Neural crest cell (in vitro differentiated cells): ENCODE measurements around the gene TMEM45A. TPM values are rescaled to one million over a fixed set of nuclear protein-coding genes. Genes with fewer than 3 reads are reported as not detected.

Experiments
- DNase-seq: peaks from one replicate; pipeline ENCODE4 v3.0.0; 2021; ENCODE audit warnings: low read depth, mixed read lengths, low spot score
- H3K27ac Mint-ChIP-seq: one replicate; pipeline ENCODE4 v1.8.0; 2021; ENCODE audit warnings: mild to moderate bottlenecking, mixed read lengths; ENCODE audit not compliant: unreplicated experiment
- H3K27me3 Mint-ChIP-seq: 2 replicates; pipeline ENCODE4 v1.8.0; 2021; ENCODE audit warnings: low read depth, mild to moderate bottlenecking, mixed read lengths
- H3K36me3 Mint-ChIP-seq: 2 replicates; pipeline ENCODE4 v1.8.0; 2021; ENCODE audit warnings: low read depth, mild to moderate bottlenecking, mixed read lengths
- H3K4me1 Mint-ChIP-seq: 2 replicates; pipeline ENCODE4 v1.8.0; 2021; ENCODE audit warnings: mixed read lengths
- H3K4me3 Mint-ChIP-seq: one replicate; pipeline ENCODE4 v1.8.0; 2021; ENCODE audit warnings: mild to moderate bottlenecking, mixed read lengths
- H3K9me3 Mint-ChIP-seq: 2 replicates; pipeline ENCODE4 v1.8.0; 2021; ENCODE audit warnings: mixed read lengths
- total RNA-seq: library from RNA; stranded (reverse); gene quantifications from 2 replicates; pipeline ENCODE4 v1.2.1, GENCODE V29; 2021
- TF ChIP-seq, protein P1 (sequence below): fragments of 200-600 bp; sonication (generic); conservative IDR thresholded peaks from 2 replicates; pipeline ENCODE4 v1.5.0; 2021; ENCODE audit warnings: antibody characterized with exemption, mild to moderate bottlenecking

The TMEM45A gene
- total RNA-seq, 1 donor from 2014 or later = 18.7 TPM

GRCh38 chr3:100586832-100587231, 94.4 kb downstream of the TMEM45A start:
- TF ChIP-seq, protein P1, sequence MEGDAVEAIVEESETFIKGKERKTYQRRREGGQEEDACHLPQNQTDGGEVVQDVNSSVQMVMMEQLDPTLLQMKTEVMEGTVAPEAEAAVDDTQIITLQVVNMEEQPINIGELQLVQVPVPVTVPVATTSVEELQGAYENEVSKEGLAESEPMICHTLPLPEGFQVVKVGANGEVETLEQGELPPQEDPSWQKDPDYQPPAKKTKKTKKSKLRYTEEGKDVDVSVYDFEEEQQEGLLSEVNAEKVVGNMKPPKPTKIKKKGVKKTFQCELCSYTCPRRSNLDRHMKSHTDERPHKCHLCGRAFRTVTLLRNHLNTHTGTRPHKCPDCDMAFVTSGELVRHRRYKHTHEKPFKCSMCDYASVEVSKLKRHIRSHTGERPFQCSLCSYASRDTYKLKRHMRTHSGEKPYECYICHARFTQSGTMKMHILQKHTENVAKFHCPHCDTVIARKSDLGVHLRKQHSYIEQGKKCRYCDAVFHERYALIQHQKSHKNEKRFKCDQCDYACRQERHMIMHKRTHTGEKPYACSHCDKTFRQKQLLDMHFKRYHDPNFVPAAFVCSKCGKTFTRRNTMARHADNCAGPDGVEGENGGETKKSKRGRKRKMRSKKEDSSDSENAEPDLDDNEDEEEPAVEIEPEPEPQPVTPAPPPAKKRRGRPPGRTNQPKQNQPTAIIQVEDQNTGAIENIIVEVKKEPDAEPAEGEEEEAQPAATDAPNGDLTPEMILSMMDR = no peak
- Mint-ChIP-seq H3K4me3 (no peak overlapping the region), H3K27me3 (no peaks in the 10 kb centered on the region), H3K9me3 (peaks cover 9% of the 10 kb centered on the region), H3K4me1 (peaks cover 5% of the 10 kb centered on the region), H3K36me3 (peaks cover 8% of the 10 kb centered on the region), H3K27ac (no peak overlapping the region)
- DNase-seq = no peak

- Mint-ChIP-seq H3K36me3 (peaks cover 8% of the 10 kb centered on the region), H3K4me1 (peaks cover 5% of the 10 kb centered on the region), H3K27ac (no peak overlapping the region), H3K9me3 (peaks cover 9% of the 10 kb centered on the region), H3K27me3 (no peaks in the 10 kb centered on the region), H3K4me3 (no peak overlapping the region)
- DNase-seq = no peak
- TF ChIP-seq, protein P1 = no peak
Measured at GRCh38 chr3:100588251-100588650, 95.8 kb downstream of the TMEM45A start.

- peak overlapping the region; percentile 24 for H3K4me3 Mint-ChIP-seq
- DNase-seq = peak; percentile 67
- H3K27me3 Mint-ChIP-seq = no peaks in the 10 kb centered on the region
- H3K4me1 Mint-ChIP-seq = peaks cover 5% of the 10 kb centered on the region
- peaks cover 5% of the 10 kb centered on the region for H3K36me3 Mint-ChIP-seq
- TF ChIP-seq, protein P1 = peak; percentile 92
- H3K9me3 Mint-ChIP-seq = peaks cover 4% of the 10 kb centered on the region
- no peak overlapping the region for H3K27ac Mint-ChIP-seq
Measured at GRCh38 chr3:100590114-100590839, 97.9 kb downstream of the TMEM45A start.

DNA sequence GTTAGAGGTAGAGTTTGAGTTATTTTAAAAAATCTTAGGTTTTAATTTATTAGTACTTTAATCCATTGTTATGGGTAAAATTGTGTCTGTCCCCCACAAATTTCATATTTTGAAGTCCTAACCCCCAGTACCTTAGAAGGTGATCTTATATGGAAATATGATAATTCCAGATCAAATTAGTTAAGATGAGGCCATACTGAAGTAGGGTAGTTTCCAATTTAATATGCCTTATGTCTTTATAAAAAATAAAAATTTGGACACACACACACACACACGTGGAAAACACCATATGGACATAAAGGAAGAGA, 98.4 kb downstream of the TMEM45A start:
- H3K9me3 Mint-ChIP-seq = peaks cover 4% of the 10 kb centered on the region
- TF ChIP-seq, protein P1 = no peak
- H3K27me3 Mint-ChIP-seq = peaks cover 3% of the 10 kb centered on the region
- no peak overlapping the region for H3K4me3 Mint-ChIP-seq
- no peak overlapping the region for H3K27ac Mint-ChIP-seq
- H3K4me1 Mint-ChIP-seq = peaks cover 5% of the 10 kb centered on the region
- DNase-seq = no peak
- H3K36me3 Mint-ChIP-seq = peaks cover 5% of the 10 kb centered on the region

DNA sequence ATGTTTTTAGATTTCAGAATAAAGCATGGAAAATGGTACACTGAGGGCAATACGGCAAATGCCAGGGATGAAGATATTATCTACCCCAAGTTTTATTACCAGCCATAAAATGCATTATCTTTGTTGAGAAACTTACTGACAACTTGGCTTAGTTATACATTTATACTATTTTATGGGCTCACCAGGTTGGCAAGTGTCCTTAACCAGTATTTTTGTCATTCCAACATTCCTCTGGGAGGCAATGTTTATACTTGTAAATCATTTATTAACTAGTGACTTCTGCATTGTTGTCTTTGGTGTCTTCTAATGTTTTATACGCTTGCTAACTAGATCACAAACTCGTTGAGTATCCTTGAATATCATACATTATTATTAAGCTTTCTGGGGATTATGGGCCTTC, 99.0 kb downstream of the TMEM45A start:
- H3K27me3 Mint-ChIP-seq = peaks cover 5% of the 10 kb centered on the region
- no peak overlapping the region for H3K27ac Mint-ChIP-seq
- TF ChIP-seq, protein P1 = no peak
- H3K36me3 Mint-ChIP-seq = peaks cover 1% of the 10 kb centered on the region
- DNase-seq = no peak
- peaks cover 5% of the 10 kb centered on the region for H3K4me1 Mint-ChIP-seq
- peaks cover 2% of the 10 kb centered on the region for H3K9me3 Mint-ChIP-seq
- no peak overlapping the region for H3K4me3 Mint-ChIP-seq
